Stimulated activated CD8-positive, alpha-beta memory T cell treated with anti-CD3 and anti-CD28 coated beads, Interleukin-15, amount 100 ng/mL, for 1 hour (primary cell): ENCODE measurements around the gene DNAJC24.
"Not testable (repeated sequence)": the region's sequence is repeated elsewhere in the genome, so short reads cannot be mapped to it uniquely, and the experiment has no call there.

ENCODE experiments used
- DNase-seq: peaks from one replicate; pipeline ENCODE4 v3.0.0-alpha.2; 2020; ENCODE audit warnings: low read depth

The DNAJC24 gene, protein sequence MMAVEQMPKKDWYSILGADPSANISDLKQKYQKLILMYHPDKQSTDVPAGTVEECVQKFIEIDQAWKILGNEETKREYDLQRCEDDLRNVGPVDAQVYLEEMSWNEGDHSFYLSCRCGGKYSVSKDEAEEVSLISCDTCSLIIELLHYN

DNA sequence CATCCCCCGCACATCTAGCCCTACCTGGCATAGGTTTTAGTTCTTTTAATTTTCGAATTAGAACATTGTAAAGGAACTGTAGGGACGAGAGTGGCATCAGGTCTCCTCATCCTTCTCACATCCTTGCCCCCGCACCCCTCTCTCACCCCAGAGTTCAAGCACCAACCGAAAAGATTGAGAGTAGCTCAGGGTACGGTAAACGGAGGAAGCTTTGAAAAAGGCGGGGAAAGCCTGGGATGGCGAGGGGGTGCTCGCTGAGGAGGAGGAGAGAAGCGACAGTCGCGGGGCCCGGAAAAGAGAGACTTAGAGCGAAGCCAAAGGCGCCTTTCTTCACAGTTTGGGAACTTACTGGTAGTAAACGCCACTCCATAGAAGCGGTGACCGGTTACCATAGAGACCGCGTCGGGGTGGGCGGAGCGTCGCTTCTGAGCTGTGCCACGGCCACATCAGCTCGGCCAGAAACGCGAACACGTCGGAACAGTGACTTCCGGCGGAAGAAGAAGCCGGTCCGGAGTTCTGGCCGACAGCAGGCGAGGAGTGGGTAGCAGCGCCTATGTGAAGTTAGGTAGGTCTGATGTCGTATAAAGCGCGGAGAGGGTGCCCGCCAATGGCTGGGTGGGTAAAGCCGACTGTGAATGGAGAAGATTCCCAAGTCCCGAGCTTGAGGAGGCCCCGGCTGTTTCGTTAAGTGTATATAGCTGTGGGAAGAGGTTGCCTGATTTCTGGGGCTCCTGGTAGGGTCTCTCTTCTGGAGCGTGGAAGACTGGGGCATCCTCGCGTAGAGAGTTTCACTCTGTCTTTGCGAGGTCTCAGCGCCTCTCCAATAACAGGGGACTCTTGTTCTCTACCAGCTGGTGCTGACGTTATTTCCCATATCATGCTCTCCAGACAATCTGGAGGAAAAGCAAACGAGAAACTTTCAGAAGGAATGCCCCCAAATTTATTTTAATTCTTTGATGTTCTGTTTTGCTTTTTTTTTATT lies at the start of gene DNAJC24, which contains the start of gene DCDC1:
Gene DNAJC24, plus strand, starts transcription at position 513 of the 982 bp plus-strand sequence. CDS start 889 bp downstream, outside the sequence.
Gene DCDC1, minus strand, starts transcription at position 392 of the 982 bp plus-strand sequence. CDS start 41,459 bp downstream, outside the sequence.
- peak; percentile 90 for DNase-seq

DNA sequence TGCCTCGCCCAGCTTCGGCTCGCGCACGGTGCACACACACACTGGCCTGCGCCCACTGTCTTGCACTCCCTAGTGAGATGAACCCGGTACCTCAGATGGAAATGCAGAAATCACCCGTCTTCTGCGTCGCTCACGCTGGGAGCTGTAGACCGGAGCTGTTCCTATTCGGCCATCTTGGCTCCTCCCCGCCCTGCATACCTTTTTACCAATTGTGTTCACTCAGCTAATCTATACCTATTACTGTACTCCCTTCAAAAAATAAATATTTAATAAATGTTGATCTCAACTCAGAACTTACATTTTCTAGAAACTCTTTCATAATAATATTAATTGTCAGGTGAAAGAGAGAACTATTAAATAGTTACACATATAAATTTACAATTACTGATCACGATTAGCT lies 48.2 kb upstream of the DNAJC24 start:
- not testable (repeated sequence) for DNase-seq

DNA sequence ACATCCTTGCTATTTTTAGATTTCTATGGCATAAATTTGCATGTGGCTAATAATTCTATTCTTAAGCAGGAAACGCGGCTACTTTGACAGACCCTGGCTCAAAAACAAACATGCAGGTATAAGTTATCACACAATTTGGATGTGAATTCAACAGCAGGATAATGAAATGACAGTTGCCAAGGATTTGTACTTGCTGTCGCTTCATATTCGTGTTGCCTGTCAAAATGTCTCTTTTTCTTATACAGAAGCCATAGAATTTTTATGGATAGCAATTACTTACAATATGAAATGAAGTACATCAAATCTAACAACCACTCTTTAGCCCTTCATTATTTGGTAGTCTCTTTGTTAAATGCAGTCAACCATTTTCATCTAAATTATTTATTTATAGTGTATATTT lies 46.5 kb upstream of the DNAJC24 start:
- DNase-seq = no peak

DNA sequence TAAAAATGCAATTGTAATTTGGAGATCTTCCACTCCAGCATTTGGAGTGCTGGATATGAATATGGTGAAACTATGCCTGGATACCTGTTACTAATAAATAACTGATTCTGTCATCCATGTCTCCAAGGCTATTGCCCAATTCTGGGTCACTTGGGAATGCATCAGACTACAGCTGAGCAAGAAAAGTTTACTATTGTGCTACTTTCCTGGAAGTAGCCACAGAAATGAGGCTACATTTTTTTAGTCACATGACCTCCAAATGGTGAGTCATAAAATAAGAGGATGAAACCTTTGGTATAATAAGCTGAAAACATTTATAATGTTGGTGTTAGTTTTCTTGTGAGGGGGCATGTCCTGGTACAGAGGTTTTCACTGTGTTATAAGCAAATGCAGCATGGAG lies 44.5 kb upstream of the DNAJC24 start:
- no peak for DNase-seq

DNA sequence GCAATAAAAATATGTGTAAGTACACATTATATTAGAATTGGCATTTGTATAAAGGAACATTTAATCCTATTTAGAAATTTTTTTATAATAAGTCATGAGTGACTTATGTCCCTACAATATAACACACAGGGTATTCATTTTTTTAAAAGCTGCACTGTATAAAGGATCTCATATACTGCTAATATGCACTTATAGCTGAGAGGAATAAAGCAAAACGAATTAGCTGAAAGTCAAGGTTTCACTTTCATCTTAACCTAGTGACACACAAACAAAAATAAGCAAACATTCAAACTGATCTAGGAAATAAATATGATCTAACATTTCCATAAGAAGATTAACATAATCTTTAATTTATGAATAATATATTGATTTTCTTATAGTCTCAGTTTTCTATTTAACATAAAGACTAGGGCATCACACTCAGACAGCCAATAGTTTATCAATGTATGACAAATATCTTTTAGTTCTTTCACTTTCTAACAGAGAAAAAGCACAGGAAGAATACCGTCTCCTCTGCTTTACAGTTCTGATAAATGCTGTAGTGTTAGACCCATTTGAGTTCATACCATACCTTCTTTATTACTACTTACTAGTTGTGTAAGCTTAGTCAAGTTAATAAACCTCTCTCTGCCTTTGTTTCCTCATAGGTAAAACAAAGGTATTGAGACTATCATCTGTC lies 43.1 kb upstream of the DNAJC24 start:
- DNase-seq = no peak

DNA sequence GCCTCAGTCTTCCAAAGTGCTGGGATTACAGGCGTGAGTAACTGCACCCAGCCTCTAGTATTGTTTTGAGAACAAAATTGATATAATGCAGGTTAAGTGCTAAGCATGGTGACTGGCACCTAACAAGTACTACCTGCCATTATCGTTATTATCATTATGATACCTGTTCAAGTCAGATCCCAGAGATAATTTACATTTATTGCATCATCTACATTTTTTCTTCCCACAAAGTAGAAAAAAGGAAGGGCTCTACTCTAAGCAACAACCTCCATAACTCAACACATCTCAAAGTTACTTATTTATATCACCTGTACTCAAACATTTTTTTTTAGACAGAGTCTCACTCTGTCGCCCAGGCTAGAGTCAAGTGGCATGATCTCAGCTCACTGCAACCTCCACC lies 42.2 kb upstream of the DNAJC24 start:
- no peak for DNase-seq

DNA sequence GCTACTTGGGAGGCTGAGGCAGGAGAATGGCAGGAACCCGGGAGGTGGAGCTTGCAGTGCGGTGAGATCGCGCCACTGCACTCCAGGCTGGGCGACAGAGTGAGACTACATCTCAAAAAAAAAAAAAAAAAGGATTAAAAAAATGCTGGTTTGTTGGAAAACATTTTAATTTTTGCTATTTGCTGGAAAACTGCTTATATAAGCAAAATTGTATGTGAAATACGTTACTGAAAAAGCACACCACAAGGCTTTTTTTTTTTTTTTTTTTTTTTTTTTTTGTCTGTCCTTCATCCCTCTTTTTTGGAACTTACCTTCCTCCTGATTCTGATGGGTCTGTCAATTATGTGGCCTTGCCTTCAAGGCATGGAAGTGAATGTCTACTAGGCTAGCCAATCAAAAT lies 41.0 kb upstream of the DNAJC24 start:
- DNase-seq = no peak

DNA sequence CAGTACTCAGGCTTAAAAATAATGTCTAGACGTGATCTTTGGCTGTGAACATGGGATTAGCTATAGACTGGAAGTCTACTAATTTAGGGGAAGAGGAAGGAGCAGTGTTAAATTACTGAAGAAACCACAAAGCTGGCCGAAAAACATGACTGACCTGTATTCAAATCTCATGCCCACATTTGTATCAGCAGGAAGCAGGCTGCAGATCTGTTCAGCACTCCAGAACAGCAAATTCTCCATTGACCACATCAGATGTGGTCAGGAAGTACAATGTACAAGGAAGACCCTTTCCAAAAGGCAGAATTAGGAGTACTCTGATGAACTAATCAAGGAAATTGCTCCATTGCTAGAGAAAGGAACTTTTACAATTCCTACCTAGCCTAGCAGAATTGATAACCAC lies 31.9 kb upstream of the DNAJC24 start:
- no peak for DNase-seq

DNA sequence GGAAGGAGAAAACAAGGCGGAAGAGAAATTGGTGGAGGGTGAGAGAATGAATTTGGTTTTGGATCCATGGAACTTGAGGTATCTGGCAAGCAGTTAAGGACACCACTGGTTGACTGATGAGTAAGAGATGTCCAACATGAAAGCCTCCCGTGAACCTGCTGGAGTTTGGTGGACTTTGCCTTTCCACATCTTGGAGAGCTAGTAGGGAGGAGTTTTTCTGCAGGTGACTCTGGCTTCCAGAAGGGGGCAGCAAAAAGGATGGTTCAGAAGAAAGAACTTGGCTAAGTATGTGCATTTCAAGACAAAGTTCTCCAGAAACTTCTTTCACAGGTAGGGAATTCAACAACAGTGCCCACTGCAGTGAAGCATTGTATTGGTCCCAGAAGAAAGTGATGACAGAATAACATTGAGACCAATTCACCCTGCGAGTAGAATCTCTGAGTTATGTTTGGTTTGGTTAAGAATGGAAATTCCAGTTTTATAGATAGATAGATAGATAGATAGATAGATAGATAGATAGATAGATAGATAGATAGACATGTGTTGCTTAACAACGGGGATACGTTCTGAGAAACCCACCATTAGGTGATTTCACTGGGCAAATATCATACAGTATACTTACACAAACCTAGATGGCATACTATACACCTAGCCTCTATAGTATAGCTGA lies 28.6 kb upstream of the DNAJC24 start:
- no peak for DNase-seq

DNA sequence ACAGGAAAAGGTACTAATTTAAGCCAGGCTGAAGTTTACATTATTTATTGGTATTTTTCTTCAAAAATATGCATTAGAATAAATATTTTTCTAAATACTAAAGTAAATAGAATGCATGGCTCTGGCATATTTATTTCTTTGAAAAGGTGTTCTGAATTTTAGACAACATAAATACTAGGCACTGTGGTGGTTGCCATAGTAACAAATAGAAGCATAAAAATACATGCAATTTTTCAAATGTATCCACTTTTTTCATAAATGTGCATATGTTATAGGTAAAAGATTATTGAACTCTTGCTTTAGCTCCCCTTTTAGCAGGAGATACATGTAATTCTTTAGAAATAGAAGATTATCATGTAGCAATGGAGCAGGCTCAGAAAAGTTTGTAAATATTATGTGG lies 18.5 kb upstream of the DNAJC24 start:
- DNase-seq = no peak

DNA sequence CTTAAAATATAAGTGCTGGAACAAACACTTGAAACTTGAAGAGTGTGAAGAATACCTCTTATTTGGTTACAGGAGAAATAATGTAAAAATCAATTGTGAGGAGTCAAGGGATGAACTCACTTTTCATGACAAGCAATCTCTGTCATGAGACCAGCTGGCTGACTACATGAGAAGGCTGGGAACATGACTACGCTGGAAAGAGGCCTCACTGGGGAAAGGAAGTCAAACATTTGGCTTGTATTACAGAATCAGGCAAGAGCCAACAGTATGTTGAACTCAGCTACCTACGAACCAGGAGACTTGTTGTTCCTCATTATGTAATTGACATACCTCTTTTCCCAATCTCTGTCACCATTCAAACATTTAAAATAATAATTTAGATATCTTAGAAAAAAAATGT lies 14.5 kb upstream of the DNAJC24 start:
- DNase-seq = no peak

DNA sequence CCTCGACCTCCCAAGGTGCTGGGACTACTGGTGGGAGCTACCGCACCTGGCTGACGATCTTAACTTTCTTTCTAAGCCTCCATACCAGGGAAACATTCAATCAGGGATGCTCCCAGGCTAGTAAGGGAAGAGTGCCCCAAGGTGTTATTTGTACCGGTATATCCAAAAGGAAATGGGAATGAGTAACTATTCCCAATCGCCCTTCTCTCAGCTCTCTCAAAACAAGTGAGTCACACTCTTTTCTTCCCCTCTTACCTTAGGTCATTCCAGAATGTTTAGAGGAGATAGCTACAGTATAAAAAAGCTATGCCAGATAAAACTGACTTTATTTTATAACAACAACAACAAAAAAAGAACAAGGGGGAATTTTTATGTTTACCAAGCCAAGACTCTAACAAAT lies 13.8 kb upstream of the DNAJC24 start:
- DNase-seq = no peak

DNA sequence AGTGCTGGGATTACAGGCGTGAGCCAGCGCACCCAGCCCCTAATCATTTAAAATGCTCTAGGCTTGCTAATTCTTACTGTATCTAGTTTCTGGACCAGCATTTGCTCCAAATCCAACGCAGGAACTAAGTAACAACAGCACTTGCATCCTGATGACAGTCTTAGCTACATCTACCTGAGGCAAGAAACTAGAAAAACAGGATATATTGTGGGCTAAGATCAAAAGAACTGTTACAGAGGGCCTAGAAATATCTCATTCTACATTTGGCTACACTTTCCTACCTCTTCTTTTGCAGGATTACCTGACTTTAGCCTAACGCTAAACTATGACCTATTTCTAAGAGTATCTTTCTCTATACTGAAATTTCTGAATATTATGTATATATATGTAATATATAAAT lies 7.9 kb upstream of the DNAJC24 start:
- no peak for DNase-seq

DNA sequence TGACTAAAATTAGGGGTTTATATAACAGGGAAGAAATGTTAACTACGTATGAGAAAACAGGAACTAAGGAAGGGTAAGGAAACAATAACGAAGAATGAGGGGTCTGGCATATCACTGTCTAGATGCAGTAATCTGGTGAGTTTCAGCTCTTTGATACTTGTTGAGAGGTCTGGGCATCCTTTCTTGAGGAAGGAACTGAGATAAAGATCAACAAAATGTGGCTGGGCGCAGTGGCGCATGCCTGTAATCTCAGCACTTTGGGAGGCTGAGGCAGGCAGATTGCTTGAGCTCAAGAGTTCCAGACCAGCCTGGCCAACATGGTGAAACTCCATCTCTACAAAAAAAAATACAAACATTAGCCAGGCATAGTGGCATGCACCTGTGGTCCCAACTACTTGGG lies 2.9 kb upstream of the DNAJC24 start:
- DNase-seq = no peak

DNA sequence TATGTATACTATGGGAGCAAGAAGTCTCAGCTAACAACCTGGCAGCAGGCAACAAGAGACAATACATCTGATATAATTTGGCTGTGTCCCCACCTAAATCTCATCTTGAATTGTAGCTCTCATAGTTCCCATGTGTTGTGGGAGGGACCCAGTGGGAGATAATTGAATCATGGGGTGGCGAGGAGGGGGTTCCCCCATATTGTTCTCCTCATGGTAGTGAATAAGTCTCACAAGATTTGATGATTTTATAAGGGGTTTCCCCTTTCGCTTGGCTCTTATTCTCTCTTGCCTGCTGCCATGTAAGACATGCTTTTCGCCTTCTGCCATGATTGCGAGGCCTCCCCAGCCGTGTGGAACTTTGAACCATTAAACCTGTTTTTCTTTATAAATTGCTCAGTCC lies 6.2 kb downstream of the DNAJC24 start:
- DNase-seq = no peak

DNA sequence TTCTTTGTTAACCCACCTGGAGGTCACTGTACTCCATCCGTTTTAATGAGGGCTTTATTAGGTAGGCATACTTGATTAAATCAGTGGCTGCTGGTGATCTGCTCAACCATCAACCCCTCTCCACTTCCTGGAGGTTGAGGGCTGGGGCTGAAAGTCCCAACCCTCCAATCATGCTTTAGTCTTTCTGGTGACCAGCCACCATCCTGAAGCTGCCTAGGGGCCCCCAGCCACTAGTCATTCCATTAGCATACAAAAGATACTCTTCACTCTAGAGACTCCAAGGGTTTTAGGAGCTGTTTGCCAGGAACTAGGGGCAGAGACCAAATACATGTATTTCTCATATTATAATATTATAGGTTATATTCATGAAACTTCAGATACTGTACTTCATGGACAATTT lies 13.5 kb downstream of the DNAJC24 start:
- no peak for DNase-seq

DNA sequence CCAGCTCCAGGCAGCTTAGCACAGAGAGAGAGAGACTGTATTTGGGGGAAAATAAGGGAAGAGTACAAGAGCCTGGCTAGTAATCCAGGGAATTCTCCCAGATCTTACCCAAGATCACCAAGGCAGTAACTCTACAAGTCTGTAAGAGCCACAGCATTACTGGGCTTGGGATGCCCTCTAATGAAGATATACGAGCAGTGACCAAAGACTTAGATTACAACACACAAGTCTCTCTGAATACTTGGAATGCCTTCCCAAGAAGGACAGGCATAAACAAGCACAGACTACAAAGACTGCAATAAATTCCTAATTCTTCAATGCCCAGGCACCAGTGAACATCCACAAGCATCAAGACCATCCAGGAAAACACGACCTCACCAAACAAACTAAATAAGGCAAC lies 17.7 kb downstream of the DNAJC24 start:
- no peak for DNase-seq

DNA sequence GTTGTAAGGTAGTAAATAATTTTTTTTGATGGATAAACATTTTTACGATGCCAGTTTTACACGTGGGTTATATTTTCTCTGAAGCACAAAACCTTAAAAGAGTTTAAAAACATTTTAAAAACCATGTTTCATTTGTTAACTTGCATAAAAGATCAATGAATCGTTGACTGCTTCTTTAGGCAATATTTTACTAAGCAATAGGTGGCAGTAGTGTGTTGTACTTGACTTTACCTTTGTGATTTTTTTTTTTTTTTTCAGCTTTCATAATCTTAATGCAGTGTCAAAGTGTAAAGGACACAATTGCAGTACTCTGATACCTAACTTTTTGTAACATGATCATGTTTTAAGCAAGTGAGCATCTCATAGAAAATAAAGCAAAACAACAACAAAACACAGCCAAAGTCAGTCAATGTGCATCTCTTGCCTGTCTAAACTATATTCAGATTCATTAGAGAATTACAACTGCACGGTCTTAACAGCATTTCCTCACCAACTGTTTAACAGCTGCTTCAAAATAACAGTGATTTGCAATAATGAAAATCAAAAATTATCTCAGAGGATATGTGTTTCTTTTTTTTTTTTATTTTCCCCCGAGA lies 27.7 kb downstream of the DNAJC24 start:
- no peak for DNase-seq

DNA sequence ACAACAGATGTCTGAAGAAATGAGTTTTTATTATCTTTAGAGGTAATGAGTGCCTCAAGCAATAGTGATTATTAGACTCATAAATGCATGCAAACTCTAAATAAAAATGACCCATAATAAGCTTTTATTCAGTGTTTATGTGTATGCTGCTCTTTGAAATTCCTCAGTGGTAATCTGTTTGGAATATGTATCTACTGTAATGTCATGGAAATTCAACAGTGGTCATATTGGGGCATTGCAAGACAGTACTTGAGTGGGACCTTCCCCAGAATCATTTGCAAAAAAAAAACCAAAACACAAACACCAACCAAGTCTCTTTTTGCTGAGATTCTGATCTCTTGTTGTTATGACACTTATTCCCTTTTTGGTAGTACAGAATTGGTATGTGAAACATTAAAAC lies 35.0 kb downstream of the DNAJC24 start:
- DNase-seq = no peak

DNA sequence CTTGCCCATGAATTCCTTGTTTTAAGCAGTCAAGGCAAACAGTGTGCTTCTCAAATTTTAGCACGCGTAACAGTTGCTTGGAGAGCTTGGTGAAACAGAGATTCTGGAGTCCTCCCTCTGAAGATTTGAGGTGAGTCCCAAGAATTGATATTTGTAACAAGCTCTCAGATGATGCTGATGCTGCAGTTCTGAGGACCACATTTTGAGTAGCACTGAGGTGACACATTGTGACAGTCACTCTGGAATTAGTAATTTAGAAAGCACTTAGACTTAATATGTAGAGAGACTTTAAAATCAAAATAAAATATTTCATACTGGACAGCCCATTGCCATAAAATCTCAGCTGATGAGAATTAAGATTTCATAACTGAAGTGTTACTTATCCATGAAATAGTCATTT lies 38.5 kb downstream of the DNAJC24 start:
- no peak for DNase-seq

DNA sequence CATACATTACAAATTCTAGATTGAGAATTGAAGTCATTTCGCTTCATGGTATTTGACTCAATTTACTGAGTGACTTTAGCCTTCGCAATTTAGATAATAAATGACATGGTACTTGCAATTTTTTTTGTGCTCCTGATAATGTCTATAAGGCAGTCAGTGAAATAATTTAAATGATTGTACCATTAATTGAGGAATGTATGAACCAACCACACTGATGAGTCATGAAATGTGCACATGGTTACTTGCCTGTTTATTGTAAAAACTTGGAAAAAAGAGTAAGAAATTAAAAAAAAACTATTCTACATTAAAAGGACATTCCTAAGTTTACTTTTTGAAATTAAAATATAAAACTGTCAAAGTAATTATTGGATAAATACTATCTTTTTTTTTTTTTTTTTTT lies 43.3 kb downstream of the DNAJC24 start:
- no peak for DNase-seq

DNA sequence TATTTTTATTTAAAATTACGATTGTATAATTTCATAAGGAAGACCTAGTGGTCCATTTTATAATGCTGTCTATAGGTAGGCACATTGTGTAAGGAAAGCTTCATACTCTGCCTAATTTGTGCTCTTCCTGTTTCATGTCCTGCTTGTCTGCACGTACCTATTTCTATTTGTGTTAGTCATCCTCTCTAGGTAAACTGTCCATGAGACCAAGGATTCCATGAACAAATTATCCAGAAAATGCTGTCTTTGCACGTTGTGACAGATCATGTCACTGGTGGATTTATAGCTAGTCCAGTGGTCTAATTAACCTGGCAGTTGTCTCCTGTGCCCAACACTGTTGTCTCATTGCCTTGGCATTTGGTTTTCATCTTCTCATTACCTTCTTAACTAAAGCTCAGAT lies 44.7 kb downstream of the DNAJC24 start:
- DNase-seq = no peak
